Astrocyte (in vitro differentiated cells and primary cell): ENCODE results near the gene ATN1. TPM values are rescaled to one million over a fixed set of nuclear protein-coding genes. Genes with fewer than 3 reads are reported as not detected.

Source experiments
- DNase-seq: peaks from one replicate; pipeline ENCODE4 v3.0.0-alpha.2; 2010; ENCODE audit warnings: low read depth
- FAIRE-seq: peaks from 2 replicates; lab custom pipeline; 2011; peaks lifted over from hg19 to GRCh38; lab: Jason Lieb, UNC
- H2AFZ ChIP-seq: 2 replicates; pipeline ENCODE4 v1.6.0; 2012; ENCODE audit warnings: low read depth, low read length, inconsistent platforms
- H3K27ac ChIP-seq: 2 replicates; pipeline ENCODE4 v1.5.1; 2011; ENCODE audit warnings: low read depth, low read length, inconsistent platforms
- H3K27me3 ChIP-seq: 2 replicates; pipeline ENCODE4 v1.6.0; 2011; ENCODE audit warnings: low read length, inconsistent platforms; ENCODE audit not compliant: insufficient read depth
- H3K36me3 ChIP-seq: 2 replicates; pipeline ENCODE4 v1.5.1; 2011; ENCODE audit warnings: low read length, inconsistent platforms; ENCODE audit not compliant: insufficient read depth
- H3K4me1 ChIP-seq: 2 replicates; pipeline ENCODE4 v1.5.1; 2011; ENCODE audit warnings: low read length, inconsistent platforms; ENCODE audit not compliant: insufficient read depth
- H3K4me2 ChIP-seq: 2 replicates; pipeline ENCODE4 v1.6.0; 2012; ENCODE audit warnings: low read length, inconsistent platforms
- H3K4me3 ChIP-seq: 2 replicates; pipeline ENCODE4 v1.5.1; 2011; ENCODE audit warnings: low read depth, mild to moderate bottlenecking, low read length, inconsistent platforms; ENCODE audit not compliant: insufficient read depth
- H3K79me2 ChIP-seq: 2 replicates; pipeline ENCODE4 v1.6.0; 2012; ENCODE audit warnings: mild to moderate bottlenecking, low read length, inconsistent platforms; ENCODE audit not compliant: insufficient read depth
- H3K9ac ChIP-seq: 2 replicates; pipeline ENCODE4 v1.6.0; 2012; ENCODE audit warnings: mild to moderate bottlenecking, low read length, inconsistent platforms
- H3K9me3 ChIP-seq: 2 replicates; pipeline ENCODE4 v1.5.1; 2012; ENCODE audit warnings: low read depth, mild to moderate bottlenecking, low read length, inconsistent platforms; ENCODE audit not compliant: insufficient read depth
- H4K20me1 ChIP-seq: 2 replicates; pipeline ENCODE4 v1.6.0; 2012; ENCODE audit warnings: low read length, inconsistent platforms; ENCODE audit not compliant: insufficient read depth
- H3K27ac Mint-ChIP-seq: one replicate; pipeline ENCODE4 v1.8.0; 2021; ENCODE audit warnings: mild to moderate bottlenecking, mixed read lengths; ENCODE audit not compliant: unreplicated experiment
- H3K27me3 Mint-ChIP-seq: one replicate; pipeline ENCODE4 v1.8.0; 2021; ENCODE audit warnings: low read depth, mixed read lengths; ENCODE audit not compliant: unreplicated experiment
- H3K36me3 Mint-ChIP-seq: one replicate; pipeline ENCODE4 v1.8.0; 2021; ENCODE audit warnings: low read depth, mixed read lengths; ENCODE audit not compliant: unreplicated experiment
- H3K4me1 Mint-ChIP-seq: one replicate; pipeline ENCODE4 v1.8.0; 2021; ENCODE audit warnings: low read depth, mixed read lengths; ENCODE audit not compliant: unreplicated experiment
- H3K4me3 Mint-ChIP-seq: one replicate; pipeline ENCODE4 v1.8.0; 2021; ENCODE audit warnings: mild to moderate bottlenecking, moderate library complexity, mixed read lengths; ENCODE audit not compliant: unreplicated experiment
- H3K9me3 Mint-ChIP-seq: one replicate; pipeline ENCODE4 v1.8.0; 2021; ENCODE audit warnings: mild to moderate bottlenecking, mixed read lengths; ENCODE audit not compliant: unreplicated experiment
- CTCF ChIP-seq: IDR thresholded peaks from 2 replicates; pipeline ENCODE4 v1.5.1; 2011; ENCODE audit warnings: low read depth, mild to moderate bottlenecking, inconsistent platforms, low read length, moderate library complexity; ENCODE audit not compliant: insufficient read depth
- EZH2 ChIP-seq: IDR thresholded peaks from 2 replicates; pipeline ENCODE4 v1.6.1; 2012; ENCODE audit warnings: mild to moderate bottlenecking, low read length, inconsistent platforms; ENCODE audit not compliant: insufficient read depth
- total RNA-seq: library from RNA; stranded (reverse); gene quantifications from 2 replicates; pipeline ENCODE4 v1.2.1, GENCODE V29; 2021

The ATN1 gene
- total RNA-seq, 1 donor from 2014 or later = 97.8 TPM

GRCh38 chr12:6947615-6948014, 19.9 kb downstream of the ATN1 start:
- no peak overlapping the region for H3K27ac ChIP-seq
- no peak overlapping the region for H3K4me3 ChIP-seq
- H3K4me3 Mint-ChIP-seq = no peak overlapping the region
- no peaks in the 10 kb centered on the region for H3K27me3 Mint-ChIP-seq
- H3K9me3 ChIP-seq = no peaks in the 10 kb centered on the region
- TF ChIP-seq CTCF = no peak
- no peak for TF ChIP-seq EZH2
- peaks cover 25% of the 10 kb centered on the region for H3K4me1 Mint-ChIP-seq
- no peaks in the 10 kb centered on the region for H3K27me3 ChIP-seq
- no peak overlapping the region for H3K9ac ChIP-seq
- H3K36me3 Mint-ChIP-seq = no peaks in the 10 kb centered on the region
- H3K79me2 ChIP-seq = peaks cover 8% of the 10 kb centered on the region
- no peak for DNase-seq
- H3K4me2 ChIP-seq = no peak overlapping the region
- H3K4me1 ChIP-seq = peaks cover 25% of the 10 kb centered on the region
- no peak overlapping the region for H3K27ac Mint-ChIP-seq
- H3K36me3 ChIP-seq = no peaks in the 10 kb centered on the region
- no peak for FAIRE-seq
- no peaks in the 10 kb centered on the region for H3K9me3 Mint-ChIP-seq
- H4K20me1 ChIP-seq = peaks cover 19% of the 10 kb centered on the region
- H2AFZ ChIP-seq = no peak overlapping the region

- H3K27ac ChIP-seq = no peak overlapping the region
- peaks cover 28% of the 10 kb centered on the region for H3K4me1 Mint-ChIP-seq
- H3K9ac ChIP-seq = no peak overlapping the region
- H3K9me3 ChIP-seq = no peaks in the 10 kb centered on the region
- peaks cover 8% of the 10 kb centered on the region for H3K79me2 ChIP-seq
- peaks cover 19% of the 10 kb centered on the region for H4K20me1 ChIP-seq
- H3K9me3 Mint-ChIP-seq = no peaks in the 10 kb centered on the region
- no peak for DNase-seq
- no peaks in the 10 kb centered on the region for H3K36me3 Mint-ChIP-seq
- no peaks in the 10 kb centered on the region for H3K27me3 Mint-ChIP-seq
- H3K4me1 ChIP-seq = peaks cover 30% of the 10 kb centered on the region
- no peak for FAIRE-seq
- H3K36me3 ChIP-seq = no peaks in the 10 kb centered on the region
- no peak for TF ChIP-seq CTCF
- no peak for TF ChIP-seq EZH2
- H3K4me2 ChIP-seq = no peak overlapping the region
- H3K4me3 ChIP-seq = no peak overlapping the region
- no peaks in the 10 kb centered on the region for H3K27me3 ChIP-seq
- H2AFZ ChIP-seq = no peak overlapping the region
- H3K27ac Mint-ChIP-seq = no peak overlapping the region
- no peak overlapping the region for H3K4me3 Mint-ChIP-seq
Observed at GRCh38 chr12:6948873-6949594, 21.3 kb downstream of the ATN1 start.

GRCh38 chr12:6950401-6950801, 22.6 kb downstream of the ATN1 start:
- Mint-ChIP-seq H3K4me1 (peaks cover 26% of the 10 kb centered on the region), H3K4me3 (no peak overlapping the region), H3K27me3 (no peaks in the 10 kb centered on the region), H3K9me3 (no peaks in the 10 kb centered on the region), H3K27ac (peak overlapping the region; percentile 26), H3K36me3 (no peaks in the 10 kb centered on the region)
- DNase-seq = no peak
- H3K27me3 ChIP-seq = no peaks in the 10 kb centered on the region
- no peak overlapping the region for H3K27ac ChIP-seq
- no peaks in the 10 kb centered on the region for H3K36me3 ChIP-seq
- H3K4me2 ChIP-seq = no peak overlapping the region
- H3K4me3 ChIP-seq = no peak overlapping the region
- peaks cover 13% of the 10 kb centered on the region for H4K20me1 ChIP-seq
- H3K9me3 ChIP-seq = no peaks in the 10 kb centered on the region
- TF ChIP-seq CTCF (peak; percentile 12), EZH2 (no peak)
- H3K9ac ChIP-seq = no peak overlapping the region
- H2AFZ ChIP-seq = no peak overlapping the region
- peaks cover 3% of the 10 kb centered on the region for H3K79me2 ChIP-seq
- peaks cover 23% of the 10 kb centered on the region for H3K4me1 ChIP-seq
- no peak for FAIRE-seq
